ENCODE measurements around the gene CCDC169. TPM values are rescaled to one million over a fixed set of nuclear protein-coding genes. Genes with fewer than 3 reads are reported as not detected.
A peak's percentile ranks its signal among the peaks of the same experiment; 100 is the strongest.

The CCDC169 gene
- total RNA-seq, 1 donor from 2014 or later, result 7.0 TPM

DNA sequence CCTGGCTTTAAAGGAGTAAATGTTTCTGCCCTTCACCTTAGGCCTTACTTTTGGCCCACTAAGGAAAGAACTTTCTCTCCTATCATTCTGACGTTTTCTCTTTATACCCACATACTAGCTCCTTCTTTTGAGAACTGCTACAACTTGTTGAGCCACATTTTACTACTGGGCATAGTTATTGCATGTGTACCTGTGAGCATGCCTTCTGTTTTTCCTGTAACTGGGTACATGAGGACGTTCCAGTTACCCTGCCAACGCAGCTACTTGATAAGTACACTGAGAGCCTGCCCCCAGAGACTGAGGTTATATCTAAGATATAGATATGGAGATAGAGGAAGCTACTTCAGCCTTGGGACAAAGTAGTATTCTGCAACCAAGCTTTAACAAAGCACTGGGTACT is 3.5 kb downstream of the CCDC169 start:
- TF ChIP-seq, protein P1, sequence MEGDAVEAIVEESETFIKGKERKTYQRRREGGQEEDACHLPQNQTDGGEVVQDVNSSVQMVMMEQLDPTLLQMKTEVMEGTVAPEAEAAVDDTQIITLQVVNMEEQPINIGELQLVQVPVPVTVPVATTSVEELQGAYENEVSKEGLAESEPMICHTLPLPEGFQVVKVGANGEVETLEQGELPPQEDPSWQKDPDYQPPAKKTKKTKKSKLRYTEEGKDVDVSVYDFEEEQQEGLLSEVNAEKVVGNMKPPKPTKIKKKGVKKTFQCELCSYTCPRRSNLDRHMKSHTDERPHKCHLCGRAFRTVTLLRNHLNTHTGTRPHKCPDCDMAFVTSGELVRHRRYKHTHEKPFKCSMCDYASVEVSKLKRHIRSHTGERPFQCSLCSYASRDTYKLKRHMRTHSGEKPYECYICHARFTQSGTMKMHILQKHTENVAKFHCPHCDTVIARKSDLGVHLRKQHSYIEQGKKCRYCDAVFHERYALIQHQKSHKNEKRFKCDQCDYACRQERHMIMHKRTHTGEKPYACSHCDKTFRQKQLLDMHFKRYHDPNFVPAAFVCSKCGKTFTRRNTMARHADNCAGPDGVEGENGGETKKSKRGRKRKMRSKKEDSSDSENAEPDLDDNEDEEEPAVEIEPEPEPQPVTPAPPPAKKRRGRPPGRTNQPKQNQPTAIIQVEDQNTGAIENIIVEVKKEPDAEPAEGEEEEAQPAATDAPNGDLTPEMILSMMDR (IDR thresholded peaks at IDR 0.05; ENCODE audit: partially characterized antibody, unreplicated experiment), result no peak
- no peaks in the 10 kb centered on the region for H3K27me3 Mint-ChIP-seq (ENCODE audit: unreplicated experiment)
- no peaks in the 10 kb centered on the region for H3K4me1 Mint-ChIP-seq (ENCODE audit: low read depth, unreplicated experiment)
- H3K27ac Mint-ChIP-seq (ENCODE audit: unreplicated experiment), result no peak overlapping the region
- H3K9me3 Mint-ChIP-seq (ENCODE audit: unreplicated experiment), result no peaks in the 10 kb centered on the region
- no peak overlapping the region for H3K4me3 Mint-ChIP-seq (ENCODE audit: unreplicated experiment)
- no peaks in the 10 kb centered on the region for H3K36me3 Mint-ChIP-seq (ENCODE audit: unreplicated experiment)
- DNase-seq, result no peak

DNA sequence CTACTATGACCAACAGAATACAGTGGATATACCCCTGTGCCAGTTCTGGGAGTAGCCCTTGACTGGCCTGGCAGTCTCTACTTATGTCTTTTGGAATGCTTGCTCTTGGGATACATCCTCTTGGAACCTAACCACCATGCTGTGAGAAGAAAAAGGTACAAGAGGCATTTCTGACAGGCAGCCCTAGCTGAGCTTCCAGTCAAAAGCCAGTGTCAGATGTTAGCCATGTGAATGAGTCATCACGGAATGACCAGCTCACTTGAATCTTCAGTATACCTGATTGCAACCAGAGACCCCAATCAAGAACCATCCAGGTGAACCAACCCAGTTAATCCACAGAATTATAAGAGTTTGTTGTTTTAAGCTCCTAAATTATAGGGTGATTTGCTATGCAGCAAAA is 4.1 kb downstream of the CCDC169 start:
- no peak overlapping the region for H3K27ac Mint-ChIP-seq (ENCODE audit: unreplicated experiment)
- no peaks in the 10 kb centered on the region for H3K36me3 Mint-ChIP-seq (ENCODE audit: unreplicated experiment)
- no peak for DNase-seq
- no peaks in the 10 kb centered on the region for H3K4me1 Mint-ChIP-seq (ENCODE audit: low read depth, unreplicated experiment)
- H3K9me3 Mint-ChIP-seq (ENCODE audit: unreplicated experiment), result no peaks in the 10 kb centered on the region
- no peaks in the 10 kb centered on the region for H3K27me3 Mint-ChIP-seq (ENCODE audit: unreplicated experiment)
- TF ChIP-seq, protein P1 (IDR thresholded peaks at IDR 0.05; ENCODE audit: partially characterized antibody, unreplicated experiment), result no peak
- H3K4me3 Mint-ChIP-seq (ENCODE audit: unreplicated experiment), result no peak overlapping the region

DNA sequence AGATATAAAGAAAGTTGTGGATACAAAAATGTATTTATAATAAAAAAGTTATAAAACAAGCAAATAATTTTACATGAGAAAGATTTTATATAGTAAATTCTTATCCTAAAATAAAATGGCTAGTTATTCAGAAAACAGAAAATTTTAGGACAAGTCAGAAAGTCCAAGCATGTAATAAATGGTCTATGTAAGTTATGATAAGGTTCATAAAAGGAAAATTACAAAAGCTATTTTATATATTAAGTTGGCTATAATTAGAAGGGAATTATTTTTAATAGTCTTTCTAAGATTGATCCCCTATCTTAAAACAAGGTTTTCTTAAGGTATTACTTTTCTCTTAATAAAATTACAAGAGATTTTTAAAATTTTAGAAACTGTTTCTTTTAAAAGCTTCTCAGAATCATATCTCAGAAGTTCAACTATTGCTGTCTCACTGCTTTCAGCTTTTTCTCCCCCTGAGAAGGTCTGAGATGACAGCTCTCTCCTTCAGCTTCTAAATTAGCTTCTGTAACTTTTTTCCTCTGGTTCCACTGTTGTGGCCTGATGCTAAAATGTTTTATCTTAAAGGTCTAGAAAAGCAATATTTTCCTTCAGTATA is 8.7 kb downstream of the CCDC169 start:
- no peak for DNase-seq
- Mint-ChIP-seq H3K36me3 (ENCODE audit: unreplicated experiment) (peaks cover 10% of the 10 kb centered on the region), H3K4me3 (ENCODE audit: unreplicated experiment) (no peak overlapping the region), H3K27me3 (ENCODE audit: unreplicated experiment) (no peaks in the 10 kb centered on the region), H3K27ac (ENCODE audit: unreplicated experiment) (no peak overlapping the region), H3K4me1 (ENCODE audit: low read depth, unreplicated experiment) (no peaks in the 10 kb centered on the region), H3K9me3 (ENCODE audit: unreplicated experiment) (no peaks in the 10 kb centered on the region)
- TF ChIP-seq, protein P1 (IDR thresholded peaks at IDR 0.05; ENCODE audit: partially characterized antibody, unreplicated experiment), result no peak

DNA sequence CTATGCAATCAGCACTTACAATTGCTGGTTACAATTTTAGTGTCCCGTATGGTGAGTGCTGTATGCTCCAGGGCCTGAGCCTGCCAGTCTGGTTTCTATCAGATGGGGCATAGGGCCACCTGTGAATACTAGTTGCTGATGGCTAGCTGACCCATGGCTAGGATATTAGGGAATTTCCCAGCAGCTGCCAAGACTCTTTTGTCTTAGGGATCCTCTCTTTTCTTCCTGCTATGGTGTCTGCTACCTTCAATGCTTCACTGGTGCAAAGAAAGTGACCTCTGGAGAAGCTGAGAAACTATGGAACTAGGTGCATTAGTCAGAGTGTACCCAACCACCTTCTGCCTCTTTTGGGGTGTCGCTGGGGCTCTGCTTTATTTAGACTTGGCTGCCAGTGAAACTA is 11.6 kb downstream of the CCDC169 start:
- DNase-seq, result no peak
- H3K4me3 Mint-ChIP-seq (ENCODE audit: unreplicated experiment), result no peak overlapping the region
- no peaks in the 10 kb centered on the region for H3K9me3 Mint-ChIP-seq (ENCODE audit: unreplicated experiment)
- no peaks in the 10 kb centered on the region for H3K27me3 Mint-ChIP-seq (ENCODE audit: unreplicated experiment)
- H3K36me3 Mint-ChIP-seq (ENCODE audit: unreplicated experiment), result peaks cover 10% of the 10 kb centered on the region
- TF ChIP-seq, protein P1 (IDR thresholded peaks at IDR 0.05; ENCODE audit: partially characterized antibody, unreplicated experiment), result no peak
- H3K4me1 Mint-ChIP-seq (ENCODE audit: low read depth, unreplicated experiment), result no peaks in the 10 kb centered on the region
- no peak overlapping the region for H3K27ac Mint-ChIP-seq (ENCODE audit: unreplicated experiment)

DNA sequence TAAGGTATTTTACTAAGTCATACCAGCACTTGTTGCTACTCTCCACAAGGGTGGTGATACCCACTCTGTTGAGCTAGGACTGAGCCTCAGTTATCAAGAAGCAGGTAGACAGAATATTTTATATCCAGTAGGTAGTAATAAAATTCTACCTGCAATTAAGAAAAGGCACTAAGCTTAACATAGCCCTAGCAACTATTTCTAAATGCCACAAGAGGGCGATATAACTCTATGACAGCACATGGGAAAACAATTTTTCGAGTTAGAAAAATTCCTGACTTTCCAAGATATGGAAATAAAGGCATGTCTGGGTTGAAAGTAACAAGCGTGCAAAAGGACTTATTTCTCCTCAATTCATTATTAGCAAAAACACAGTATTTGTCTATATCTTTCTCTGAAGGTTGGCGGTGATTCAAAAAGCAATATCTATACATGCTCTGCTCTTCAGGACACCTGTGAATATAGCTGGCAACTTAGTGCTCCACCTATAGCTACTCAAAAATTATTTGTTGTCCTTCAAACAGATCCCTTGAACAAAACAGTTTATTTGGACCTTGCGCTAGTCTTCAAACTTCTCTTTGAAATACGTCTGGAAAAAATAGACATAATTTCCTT is 14.7 kb downstream of the CCDC169 start:
- Mint-ChIP-seq H3K4me1 (ENCODE audit: low read depth, unreplicated experiment) (no peaks in the 10 kb centered on the region), H3K36me3 (ENCODE audit: unreplicated experiment) (peaks cover 10% of the 10 kb centered on the region), H3K4me3 (ENCODE audit: unreplicated experiment) (no peak overlapping the region), H3K27me3 (ENCODE audit: unreplicated experiment) (no peaks in the 10 kb centered on the region), H3K9me3 (ENCODE audit: unreplicated experiment) (no peaks in the 10 kb centered on the region), H3K27ac (ENCODE audit: unreplicated experiment) (no peak overlapping the region)
- no peak for DNase-seq
- TF ChIP-seq, protein P1 (IDR thresholded peaks at IDR 0.05; ENCODE audit: partially characterized antibody, unreplicated experiment), result peak; percentile 86
